Spleen (tissue), 7 donors: Measurements from ENCODE around the gene NFATC2.

ENCODE experiments used
- CTCF ChIP-seq, 11 experiments: fragments of 200-600 bp in 7 of 11; fragments of 450-650 bp in 4 of 11; sonication (generic) in 4 of 11; IDR thresholded peaks in 8 of 11; conservative IDR thresholded peaks in 3 of 11; 1 replicate in 7 of 11; 2 replicates in 4 of 11; pipeline versions ENCODE4 v1.4.0 to v1.8.0; 2016 to 2021; ENCODE audit warnings: antibody characterized with exemption in 11 of 11, inconsistent platforms in 4 of 11, mild to moderate bottlenecking in 1 of 11
- POLR2A ChIP-seq, 3 donors: fragments of 450-650 bp; IDR thresholded peaks; one replicate each; pipeline ENCODE4 v1.5.1; 2017; ENCODE audit warnings: antibody characterized with exemption in 3 of 3, mild to moderate bottlenecking in 1 of 3
- POLR2AphosphoS5 ChIP-seq, 3 donors: sonication (generic); formaldehyde crosslinking; IDR thresholded peaks; one replicate each; pipeline ENCODE4 v1.5.1; 2017; ENCODE audit warnings: antibody characterized with exemption in 3 of 3
- donor health status: DM: no; HTN: no; CAD: no; lungs with moderate emphysema.
- donor health status: DM: no; HTN: no; CAD: no.
- donor health status: DM: no; HTN: no; CAD: no.

- TF ChIP-seq POLR2A (IDR thresholded peaks at IDR 0.05) (no peak), CTCF (IDR thresholded peaks at IDR 0.05 in 8 of 11, conservative IDR thresholded peaks at IDR 0.05 in 3 of 11) (no peak), POLR2AphosphoS5 (IDR thresholded peaks at IDR 0.05) (no peak)
Observed at GRCh38 chr20:51547951-51548350, 5.4 kb upstream of the NFATC2 start.
